KOPT-K1 (cell line): ENCODE data around the gene PIEZO1.
"Not testable (repeated sequence)": the region's sequence is repeated elsewhere in the genome, so short reads cannot be mapped to it uniquely, and the experiment has no call there.

ENCODE experiments used
- H3K27ac ChIP-seq: fragments of 200-600 bp; sonication (generic); 2 replicates; pipeline ENCODE4 v1.5.1; 2016; ENCODE audit warnings: antibody characterized with exemption, mild to moderate bottlenecking, low read depth, low read length; ENCODE audit not compliant: poor library complexity, severe bottlenecking
- H3K36me3 ChIP-seq: fragments of 200-600 bp; sonication (generic); 2 replicates; pipeline ENCODE4 v1.5.1; 2017; ENCODE audit warnings: antibody characterized with exemption, mild to moderate bottlenecking, low read length, moderate library complexity; ENCODE audit not compliant: insufficient read depth
- H3K9me3 ChIP-seq: fragments of 200-600 bp; sonication (generic); 2 replicates; pipeline ENCODE4 v1.5.1; 2017; ENCODE audit warnings: antibody characterized with exemption, low read length, mild to moderate bottlenecking; ENCODE audit not compliant: insufficient read depth, poor library complexity, severe bottlenecking

PIEZO1 gene

GRCh38 chr16:88681709-88682451 is 103.1 kb downstream of the PIEZO1 start:
- H3K27ac ChIP-seq, result peak overlapping the region; percentile 45
- no peaks in the 10 kb centered on the region for H3K36me3 ChIP-seq
- H3K9me3 ChIP-seq, result no peaks in the 10 kb centered on the region

GRCh38 chr16:88681084-88681680 is 103.8 kb downstream of the PIEZO1 start:
- peak overlapping the region; percentile 45 for H3K27ac ChIP-seq
- H3K9me3 ChIP-seq, result no peaks in the 10 kb centered on the region
- H3K36me3 ChIP-seq, result no peaks in the 10 kb centered on the region

DNA sequence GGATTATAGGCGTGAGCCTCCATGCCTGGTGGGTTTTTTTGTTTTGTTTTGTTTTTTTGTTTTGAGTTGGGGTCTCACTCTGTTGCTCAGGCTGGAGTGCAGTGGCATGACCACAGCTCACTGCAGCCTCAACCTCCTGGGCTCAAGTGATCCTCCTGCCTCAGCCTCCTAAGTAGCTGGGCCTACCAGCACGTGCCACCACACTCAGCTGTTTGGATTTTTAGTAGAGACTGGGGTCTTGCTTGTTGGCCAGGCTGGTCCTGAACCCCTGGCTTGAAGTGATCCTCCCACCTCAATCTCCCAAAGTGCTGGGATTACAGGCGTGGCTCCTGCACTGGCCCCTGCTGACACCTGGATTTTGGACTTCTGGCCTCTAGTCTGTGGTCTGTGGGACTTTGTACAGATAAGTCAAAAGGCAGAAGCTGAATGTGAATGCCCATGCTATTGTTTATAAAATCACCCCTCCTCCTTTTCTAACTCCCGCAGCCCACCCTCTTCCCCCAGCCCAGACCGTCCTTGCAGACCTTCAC is 104.4 kb downstream of the PIEZO1 start:
- H3K27ac ChIP-seq, result no peak overlapping the region
- no peaks in the 10 kb centered on the region for H3K36me3 ChIP-seq
- H3K9me3 ChIP-seq, result no peaks in the 10 kb centered on the region

GRCh38 chr16:88678224-88678979 is 106.6 kb downstream of the PIEZO1 start:
- H3K27ac ChIP-seq, result no peak overlapping the region
- no peaks in the 10 kb centered on the region for H3K9me3 ChIP-seq
- H3K36me3 ChIP-seq, result no peaks in the 10 kb centered on the region

GRCh38 chr16:88677721-88678120 is 107.3 kb downstream of the PIEZO1 start:
- Histone ChIP-seq H3K36me3 (no peaks in the 10 kb centered on the region), H3K27ac (no peak overlapping the region), H3K9me3 (no peaks in the 10 kb centered on the region)

DNA sequence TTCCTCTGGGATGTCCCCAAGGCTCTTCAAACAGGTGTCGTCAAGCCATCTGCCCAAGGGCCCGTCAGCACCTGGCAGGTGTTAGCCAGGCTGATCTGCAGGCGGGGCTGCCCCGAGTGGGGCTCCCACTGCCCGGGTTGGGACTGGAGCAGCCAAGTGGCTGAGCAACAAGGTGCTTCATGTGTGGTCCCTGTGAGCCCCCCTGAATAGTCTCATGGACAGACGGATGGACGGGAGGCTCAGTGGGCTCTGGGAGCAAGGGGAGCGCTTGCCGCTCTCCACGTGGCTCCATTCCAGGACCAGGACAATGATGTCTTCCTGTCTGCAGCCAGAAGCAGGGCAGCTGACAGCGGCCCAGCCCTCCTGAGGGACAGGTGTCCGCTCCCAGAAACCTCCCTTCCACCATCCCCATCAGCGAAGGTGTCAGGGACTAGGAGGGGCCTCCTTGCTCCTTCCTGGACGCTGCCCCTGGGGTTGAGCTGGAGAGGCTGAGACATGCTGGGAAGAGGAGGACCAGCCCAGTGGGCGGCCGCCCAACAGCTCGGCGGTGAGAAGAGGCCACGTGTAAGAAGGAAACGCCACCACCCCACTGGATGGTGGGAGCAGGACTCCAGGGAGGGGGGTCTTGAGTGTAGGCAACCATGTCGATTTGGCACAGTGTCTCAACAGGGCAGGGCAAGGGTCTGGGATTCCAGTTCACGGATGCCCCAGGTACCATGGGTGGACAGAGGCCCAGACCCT is 108.3 kb downstream of the PIEZO1 start:
- H3K9me3 ChIP-seq, result no peaks in the 10 kb centered on the region
- no peak overlapping the region for H3K27ac ChIP-seq
- H3K36me3 ChIP-seq, result no peaks in the 10 kb centered on the region

DNA sequence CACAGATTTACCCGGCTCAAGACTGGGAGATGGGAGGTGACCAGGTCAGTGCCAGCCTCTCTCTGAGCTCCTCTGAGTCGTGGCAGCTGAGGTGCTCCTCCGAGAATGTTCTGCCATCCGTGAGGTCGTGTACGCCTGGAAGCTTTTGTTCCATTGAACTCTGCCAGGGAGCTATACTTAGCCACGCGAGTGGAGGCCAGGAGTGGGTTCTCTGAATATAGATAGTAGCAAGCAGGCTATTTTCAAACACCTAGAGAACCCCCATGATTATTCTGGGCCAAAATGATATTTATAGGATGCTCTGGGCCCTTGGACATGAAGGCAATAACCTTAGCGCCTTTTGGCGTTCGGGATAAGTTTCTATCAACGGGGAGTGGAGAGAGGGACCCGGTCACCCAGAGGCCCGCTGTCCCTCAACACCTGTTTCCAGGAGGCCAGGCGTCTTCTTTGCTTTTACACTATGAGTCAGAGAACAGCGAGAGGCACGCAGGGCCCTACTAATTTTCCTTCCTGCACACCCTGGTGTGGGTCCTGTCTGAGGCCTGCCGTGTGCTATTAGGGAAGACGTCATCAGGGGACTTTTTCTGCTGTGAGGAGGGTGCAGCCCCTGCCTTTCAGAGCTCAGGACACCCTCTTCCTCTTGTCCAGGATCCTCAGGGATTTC is 111.2 kb downstream of the PIEZO1 start:
- no peaks in the 10 kb centered on the region for H3K9me3 ChIP-seq
- no peak overlapping the region for H3K27ac ChIP-seq
- no peaks in the 10 kb centered on the region for H3K36me3 ChIP-seq

GRCh38 chr16:88672776-88673175 is 112.2 kb downstream of the PIEZO1 start:
- Histone ChIP-seq H3K36me3 (no peaks in the 10 kb centered on the region), H3K9me3 (no peaks in the 10 kb centered on the region), H3K27ac (no peak overlapping the region)

GRCh38 chr16:88671806-88672205 is 113.2 kb downstream of the PIEZO1 start:
- H3K9me3 ChIP-seq, result no peaks in the 10 kb centered on the region
- H3K36me3 ChIP-seq, result no peaks in the 10 kb centered on the region
- H3K27ac ChIP-seq, result no peak overlapping the region

GRCh38 chr16:88669980-88670379 is 115.0 kb downstream of the PIEZO1 start:
- no peaks in the 10 kb centered on the region for H3K9me3 ChIP-seq
- H3K36me3 ChIP-seq, result no peaks in the 10 kb centered on the region
- H3K27ac ChIP-seq, result no peak overlapping the region

DNA sequence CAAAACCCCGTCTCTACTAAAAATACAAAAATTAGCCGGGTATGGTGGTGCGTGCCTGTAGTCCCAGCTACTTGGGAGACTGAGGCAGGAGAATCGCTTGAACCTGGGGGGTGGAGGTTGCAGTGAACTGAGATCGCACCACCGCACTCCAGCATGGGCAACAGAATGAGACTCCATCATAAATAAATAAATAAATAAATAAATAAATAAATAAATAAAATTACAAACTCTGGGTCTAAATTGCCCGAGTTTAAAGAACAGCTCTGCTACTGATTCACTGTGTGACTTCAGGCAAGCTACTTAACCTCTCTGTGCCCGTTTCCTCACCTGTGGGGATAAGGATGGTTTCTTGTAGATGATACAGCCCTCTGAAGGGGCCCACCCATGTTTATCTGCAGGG is 115.5 kb downstream of the PIEZO1 start:
- not testable (repeated sequence) for H3K27ac ChIP-seq

DNA sequence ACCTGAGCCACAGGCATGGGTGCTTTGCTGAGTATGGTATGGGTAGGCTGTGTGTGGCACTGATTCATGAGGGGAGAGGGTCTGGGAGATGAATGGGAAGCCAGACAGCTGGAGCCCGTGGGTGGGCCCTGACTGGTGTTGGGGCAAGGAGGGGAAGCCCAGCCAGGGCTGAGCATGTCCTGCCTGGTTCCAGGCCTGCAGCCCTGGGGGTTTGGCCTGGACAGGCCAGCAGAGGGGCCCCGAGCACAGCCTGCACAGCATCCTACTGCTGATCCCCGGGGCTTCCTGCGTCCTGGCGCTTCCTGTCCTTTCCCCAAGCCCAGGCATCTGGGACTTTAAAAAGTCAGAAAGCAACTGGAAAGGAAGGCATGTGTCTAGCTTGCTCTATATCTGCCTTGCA is 117.6 kb downstream of the PIEZO1 start:
- Histone ChIP-seq H3K36me3 (no peaks in the 10 kb centered on the region), H3K9me3 (no peaks in the 10 kb centered on the region), H3K27ac (no peak overlapping the region)

More for the DNA sequence above, 115.5 kb downstream of the PIEZO1 start:
- not testable (repeated sequence) for H3K36me3 ChIP-seq, H3K9me3 ChIP-seq

DNA sequence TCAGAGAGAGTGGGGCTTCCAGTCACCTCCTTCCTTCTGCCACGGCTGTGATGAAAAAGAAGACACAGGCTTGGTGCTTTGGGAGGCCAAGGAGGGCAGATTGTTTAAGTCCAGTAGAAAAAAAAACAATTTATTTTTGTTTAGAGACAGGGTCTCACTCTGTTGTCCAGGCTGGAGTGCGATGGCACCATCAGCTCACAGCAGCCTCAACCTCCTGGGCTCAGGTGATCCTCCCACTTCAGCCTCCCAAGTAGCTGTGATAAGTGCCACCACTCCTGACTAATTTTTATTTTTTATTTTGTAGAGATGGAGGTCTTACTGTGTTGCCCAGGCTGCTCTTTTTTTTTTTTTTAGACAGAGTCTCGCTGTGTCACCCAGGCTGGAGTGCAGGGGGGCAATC is 119.5 kb downstream of the PIEZO1 start:
- no peaks in the 10 kb centered on the region for H3K36me3 ChIP-seq
- no peaks in the 10 kb centered on the region for H3K9me3 ChIP-seq
- no peak overlapping the region for H3K27ac ChIP-seq
